Measurements from ENCODE around the gene SOX1. TPM values are rescaled to one million over a fixed set of nuclear protein-coding genes. Genes with fewer than 3 reads are reported as not detected.

The SOX1 gene
- total and polyA plus RNA-seq, 2 donors (not counting 3 experiments of a cell fraction or from before 2014, with no cell fraction given), result not detected

GRCh38 chr13:112065521-112065866 lies 1.5 kb upstream of the SOX1 start:
- CTCF ChIA-PET, result no interaction called here
- intact Hi-C loops (cut with micrococcal nuclease), result no loop called here
- no peak for FAIRE-seq
- TF ChIP-seq CTCF (IDR thresholded peaks at IDR 0.05; ENCODE audit: extremely low read depth in 1 of 2, insufficient read depth in 1 of 2, low read depth in 1 of 2, low read length in 2 of 2), result no peak
- TF ChIP-seq, protein P1, sequence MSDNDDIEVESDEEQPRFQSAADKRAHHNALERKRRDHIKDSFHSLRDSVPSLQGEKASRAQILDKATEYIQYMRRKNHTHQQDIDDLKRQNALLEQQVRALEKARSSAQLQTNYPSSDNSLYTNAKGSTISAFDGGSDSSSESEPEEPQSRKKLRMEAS (IDR thresholded peaks at IDR 0.05; ENCODE audit: insufficient read depth, insufficient read length), result no peak
- no peak for TF ChIP-seq POLR2AphosphoS5 (IDR thresholded peaks at IDR 0.05; ENCODE audit: insufficient read depth, low read depth, low read length)
- TF ChIP-seq JUN (IDR thresholded peaks at IDR 0.05; ENCODE audit: borderline replicate concordance, insufficient read depth, insufficient read length, low read depth), result no peak
- TF ChIP-seq EZH2 (IDR thresholded peaks at IDR 0.05; ENCODE audit: borderline replicate concordance, low read depth, low read length, severe bottlenecking), result no peak
- TF ChIP-seq FOS (IDR thresholded peaks at IDR 0.05; ENCODE audit: borderline replicate concordance, insufficient read depth, low read length), result no peak
- TF ChIP-seq GATA2 (IDR thresholded peaks at IDR 0.05; ENCODE audit: insufficient read depth, insufficient read length, low read depth, low read length), result no peak
- no peak for TF ChIP-seq MYC (IDR thresholded peaks at IDR 0.05; ENCODE audit: low read depth, low read length)
- TF ChIP-seq POLR2A (IDR thresholded peaks at IDR 0.05; ENCODE audit: low read depth, low read length), result no peak
- POLR2A ChIA-PET, result no interaction called here
- Histone ChIP-seq H3K4me3 (replicated peaks in 1 of 3; ENCODE audit: insufficient read depth in 1 of 3, low read depth in 1 of 3, low read length in 3 of 3) (no peak overlapping the region), H3K9me1 (replicated peaks; ENCODE audit: control insufficient read depth, extremely low read depth, insufficient read depth, low read length) (no peaks in the 10 kb centered on the region), H3K27me3 (ENCODE audit: control insufficient read depth in 2 of 2, insufficient read depth in 2 of 2, low read length in 2 of 2) (peaks cover 73 to 84% of the 10 kb centered on the region in 2 experiments), H3K79me2 (ENCODE audit: control insufficient read depth, insufficient read depth, low read length) (no peaks in the 10 kb centered on the region), H2AFZ (ENCODE audit: low read depth, low read length) (no peak overlapping the region), H4K20me1 (replicated peaks; ENCODE audit: control insufficient read depth, extremely low read depth, insufficient read depth, low read length) (peaks cover under 1% of the 10 kb centered on the region), H3K4me2 (ENCODE audit: insufficient read depth, low read length) (no peak overlapping the region), H3K9me3 (replicated peaks; ENCODE audit: control insufficient read depth, insufficient read depth, low read length) (no peaks in the 10 kb centered on the region), H3K9ac (replicated peaks; ENCODE audit: extremely low read depth, insufficient read depth, low read length) (no peak overlapping the region), H3K27ac (ENCODE audit: insufficient read depth, low read depth, low read length) (no peak overlapping the region), H3K4me1 (ENCODE audit: control insufficient read depth, extremely low read depth, insufficient read depth, low read length) (no peaks in the 10 kb centered on the region), H3K36me3 (ENCODE audit: control insufficient read depth in 2 of 2, extremely low read depth in 1 of 2, insufficient read depth in 2 of 2, low read length in 2 of 2) (no peaks in the 10 kb centered on the region)
- dilution Hi-C loops (cut with MboI; ENCODE audit: extremely low pct_ligation_motif_present, low sequenced_read_pairs), result no loop called here
- DNase-seq (ENCODE audit: low read depth, low spot score), result no peak
- BruUV-seq (replicated peaks), result no TSS peak
